Measurements from ENCODE around the gene CDK2AP2.
"Not testable (repeated sequence)": the region's sequence is repeated elsewhere in the genome, so short reads cannot be mapped to it uniquely, and the experiment has no call there.

Gene CDK2AP2

GRCh38 chr11:67507864-67508485 is at the start of gene CDK2AP2:
Gene CDK2AP2 (minus strand): TSS chr11:67508162. CDS start chr11:67508082, 80 bp downstream.
- DNase-seq = peak; percentile 99

GRCh38 chr11:67556244-67556643 is 48.3 kb upstream of the CDK2AP2 start:
- no peak for DNase-seq

GRCh38 chr11:67551697-67552096 is 43.7 kb upstream of the CDK2AP2 start:
- DNase-seq = not testable (repeated sequence)

GRCh38 chr11:67551127-67551526 is 43.2 kb upstream of the CDK2AP2 start:
- no peak for DNase-seq

- DNase-seq = no peak
Measured at GRCh38 chr11:67548555-67549110, 40.7 kb upstream of the CDK2AP2 start.

GRCh38 chr11:67548112-67548511 is 40.1 kb upstream of the CDK2AP2 start:
- not testable (repeated sequence) for DNase-seq

- DNase-seq = no peak
Measured at GRCh38 chr11:67545280-67545679, 37.3 kb upstream of the CDK2AP2 start.

GRCh38 chr11:67544616-67545242 is 36.8 kb upstream of the CDK2AP2 start:
- DNase-seq = no peak

- no peak for DNase-seq
Measured at GRCh38 chr11:67543585-67543984, 35.6 kb upstream of the CDK2AP2 start.

- no peak for DNase-seq
Measured at GRCh38 chr11:67542971-67543370, 35.0 kb upstream of the CDK2AP2 start.

- DNase-seq = no peak
Measured at GRCh38 chr11:67542169-67542568, 34.2 kb upstream of the CDK2AP2 start.

- no peak for DNase-seq
Measured at GRCh38 chr11:67541198-67541597, 33.2 kb upstream of the CDK2AP2 start.

GRCh38 chr11:67539550-67539949 is 31.6 kb upstream of the CDK2AP2 start:
- DNase-seq = no peak

GRCh38 chr11:67538823-67539505 is 31.0 kb upstream of the CDK2AP2 start:
- no peak for DNase-seq

GRCh38 chr11:67538306-67538705 is 30.3 kb upstream of the CDK2AP2 start:
- no peak for DNase-seq

- no peak for DNase-seq
Measured at GRCh38 chr11:67535561-67535960, 27.6 kb upstream of the CDK2AP2 start.

GRCh38 chr11:67534070-67534679 is 26.2 kb upstream of the CDK2AP2 start:
- DNase-seq = no peak

- no peak for DNase-seq
Measured at GRCh38 chr11:67532889-67533288, 24.9 kb upstream of the CDK2AP2 start.

- DNase-seq = no peak
Measured at GRCh38 chr11:67530282-67530592, 22.3 kb upstream of the CDK2AP2 start.

- no peak for DNase-seq
Measured at GRCh38 chr11:67528376-67528775, 20.4 kb upstream of the CDK2AP2 start.

GRCh38 chr11:67525275-67525976 is 17.5 kb upstream of the CDK2AP2 start:
- DNase-seq = no peak

GRCh38 chr11:67524480-67524808 is 16.5 kb upstream of the CDK2AP2 start:
- DNase-seq = no peak

Measured in stimulated activated CD4-positive, alpha-beta T cell treated with anti-CD3 and anti-CD28 coated beads, Interleukin-2, amount 100 ng/mL, for 24 hours (primary cell).